HG03521 (cell line): ENCODE results near the gene EVA1A.

Experiments
- ATAC-seq: cut with Tn5 transposase; IDR thresholded peaks from one replicate; pipeline ENCODE4 v1.9.1; 2021; ENCODE audit warnings: mild to moderate bottlenecking, moderate library complexity; ENCODE audit not compliant: unreplicated experiment

The EVA1A gene

GRCh38 chr2:75456111-75456510, 104.6 kb downstream of the EVA1A start:
- ATAC-seq: no peak

- no peak for ATAC-seq
Measured at GRCh38 chr2:75454241-75454620, 106.5 kb downstream of the EVA1A start.

GRCh38 chr2:75453384-75454240, 107.1 kb downstream of the EVA1A start:
- ATAC-seq: no peak

- ATAC-seq: no peak
Measured at GRCh38 chr2:75450068-75450467, 110.7 kb downstream of the EVA1A start.

- no peak for ATAC-seq
Measured at GRCh38 chr2:75447176-75447575, 113.6 kb downstream of the EVA1A start.
